HPDE6-E6E7 (cell line): ENCODE data around the gene SIAH2.

ENCODE experiments used
- DNase-seq: peaks from one replicate; pipeline ENCODE4 v3.0.0; 2011; ENCODE audit warnings: missing footprints; ENCODE audit errors: extremely low spot score

Gene SIAH2

DNA sequence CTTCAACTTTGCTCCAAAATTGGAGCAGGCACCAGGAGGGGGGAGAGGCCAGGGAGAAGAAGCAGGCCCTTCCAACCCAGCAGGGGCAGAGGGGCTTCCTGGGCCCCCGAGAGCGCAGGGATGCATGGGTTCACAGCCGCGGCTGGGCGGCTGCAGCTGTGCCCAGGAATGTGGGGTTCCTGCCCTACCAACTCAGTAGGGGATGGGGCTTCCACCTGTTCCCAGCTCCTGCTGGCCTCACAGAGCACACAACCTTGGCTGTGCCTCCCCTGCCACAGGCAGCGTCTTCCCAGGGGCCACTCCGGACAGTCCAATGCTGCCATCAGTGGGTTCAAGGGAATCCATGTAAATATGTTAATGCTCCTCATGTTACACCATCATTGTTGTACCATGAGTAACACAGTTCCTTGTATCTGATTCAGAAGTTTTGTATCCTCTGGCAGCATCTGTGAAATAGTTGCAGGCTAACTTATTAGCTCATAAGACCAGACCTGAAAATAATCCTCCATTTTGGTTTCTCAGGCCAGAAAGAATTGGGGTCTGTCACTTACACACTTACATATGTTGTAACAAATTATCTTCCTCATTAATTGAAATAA is 12.1 kb upstream of the SIAH2 start:
- DNase-seq: no peak

DNA sequence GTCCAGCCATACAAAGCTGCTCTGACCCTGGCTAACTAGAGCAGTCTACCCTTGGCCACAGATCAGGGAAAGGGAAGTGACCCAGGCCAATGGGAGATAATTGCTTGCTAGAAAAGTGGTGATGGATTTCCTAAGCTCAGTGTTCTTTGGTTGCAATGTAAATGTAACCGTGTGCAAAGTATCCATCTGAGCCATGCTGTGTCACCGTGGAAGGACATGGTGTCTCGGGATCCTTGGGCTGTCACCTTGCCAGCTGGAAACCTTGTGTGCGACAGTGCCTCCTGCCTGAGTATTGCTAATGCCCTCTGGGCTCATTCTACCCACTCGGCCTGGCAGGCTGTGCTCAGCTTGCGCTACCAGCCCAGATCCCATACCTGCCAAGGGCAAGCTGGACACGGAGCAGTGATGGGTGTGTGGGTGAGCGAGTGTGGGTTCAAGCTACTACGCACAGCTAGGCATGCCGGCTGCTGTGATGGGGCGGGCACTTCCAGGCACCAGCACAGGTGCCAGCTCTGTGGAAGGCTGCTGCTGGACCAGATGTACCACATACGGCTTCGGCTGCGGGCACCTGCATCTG is 10.7 kb upstream of the SIAH2 start:
- no peak for DNase-seq

DNA sequence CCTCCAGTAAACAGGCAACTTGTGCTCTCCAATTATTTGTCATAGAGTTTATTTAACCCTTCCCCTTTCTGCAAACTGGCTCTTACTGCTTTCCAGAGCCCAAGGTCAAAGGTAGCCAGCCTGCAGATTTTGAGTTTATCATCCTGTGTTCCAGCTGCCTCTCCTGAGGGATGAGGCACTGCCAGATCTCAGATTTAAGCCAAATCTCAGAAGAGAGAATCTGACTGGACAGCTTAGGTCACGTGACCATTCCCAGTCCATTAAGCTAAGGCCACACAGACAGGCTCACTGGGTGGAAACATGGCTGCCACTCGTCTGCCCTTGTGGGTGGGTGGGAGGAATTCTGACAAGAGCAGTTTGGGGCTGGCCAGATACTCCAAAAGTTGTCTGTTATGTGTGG is 8.6 kb upstream of the SIAH2 start:
- no peak for DNase-seq

DNA sequence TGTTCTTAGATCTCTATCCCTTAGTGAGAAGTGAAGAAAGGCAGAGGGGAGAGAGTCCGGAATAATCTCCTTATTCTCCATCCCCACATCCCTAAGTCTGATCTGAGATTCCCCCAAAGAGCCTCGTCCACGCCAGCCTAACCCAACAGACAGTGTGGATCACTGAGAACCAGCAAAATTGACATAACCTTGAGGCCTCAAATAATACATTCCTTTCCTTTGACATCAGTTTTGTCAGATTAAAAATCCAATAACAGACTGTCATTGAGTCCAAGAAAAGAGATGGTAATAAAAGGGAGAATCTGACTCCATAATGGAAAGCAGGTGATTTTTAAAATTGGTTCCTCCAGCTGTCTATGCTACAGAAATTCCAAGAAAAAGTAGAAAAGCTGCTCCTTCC is 7.7 kb upstream of the SIAH2 start:
- DNase-seq: no peak

DNA sequence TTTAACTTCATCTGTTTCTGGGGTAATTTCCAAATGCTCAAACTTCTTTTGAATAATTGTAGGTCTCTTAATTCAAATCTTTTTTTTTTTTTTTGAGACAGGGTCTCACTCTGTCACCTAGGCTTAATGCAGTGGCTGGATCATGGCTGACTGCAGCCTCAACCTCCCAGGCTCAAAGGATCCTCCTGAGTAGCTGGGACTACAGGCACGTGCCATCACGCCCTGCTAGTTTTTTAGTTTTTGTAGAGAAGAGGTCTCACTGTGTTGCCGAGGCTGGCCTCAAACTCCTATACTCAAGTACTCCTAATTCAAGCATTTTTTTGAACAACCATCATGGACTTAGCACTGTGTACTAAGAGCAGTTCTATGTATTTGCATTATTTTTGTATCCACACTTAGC is 3.8 kb upstream of the SIAH2 start:
- DNase-seq: no peak

DNA sequence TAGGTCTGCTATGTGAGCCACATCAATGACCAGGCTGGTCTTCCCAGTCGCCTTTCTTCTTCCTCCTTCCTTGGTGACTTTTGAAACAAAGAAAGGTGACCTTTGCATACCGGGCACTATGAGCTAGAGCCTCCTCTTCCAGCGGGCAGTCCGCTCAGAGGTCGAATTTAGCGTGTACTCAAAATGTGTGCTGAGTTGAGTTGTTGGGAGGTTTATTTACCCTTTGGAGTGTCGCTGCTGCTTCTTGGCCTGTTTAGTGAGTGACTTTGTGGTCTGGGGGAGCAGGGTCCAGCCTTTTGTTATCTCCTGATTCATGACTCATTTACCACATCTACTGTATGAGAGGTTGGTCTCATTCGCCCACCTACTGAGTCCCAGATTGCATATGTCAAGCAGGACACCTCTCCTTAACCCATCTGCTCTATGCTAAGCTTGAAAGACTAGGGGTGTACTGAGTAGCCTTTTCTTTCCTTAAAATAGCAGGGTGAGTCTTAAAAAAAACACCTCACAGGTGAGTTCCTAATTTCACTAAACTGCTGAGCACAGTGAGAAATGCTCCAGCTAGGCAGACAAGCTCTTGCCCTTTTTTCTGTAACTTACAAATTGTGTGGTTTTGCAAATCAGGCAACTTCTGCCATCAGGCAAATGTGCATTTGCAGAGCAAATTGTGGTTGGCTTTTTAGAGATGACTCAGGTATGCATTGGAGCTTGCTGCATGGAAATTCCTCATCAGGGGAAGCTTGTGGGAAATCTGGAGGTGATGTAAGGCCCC is 3.2 kb upstream of the SIAH2 start:
- DNase-seq: no peak

DNA sequence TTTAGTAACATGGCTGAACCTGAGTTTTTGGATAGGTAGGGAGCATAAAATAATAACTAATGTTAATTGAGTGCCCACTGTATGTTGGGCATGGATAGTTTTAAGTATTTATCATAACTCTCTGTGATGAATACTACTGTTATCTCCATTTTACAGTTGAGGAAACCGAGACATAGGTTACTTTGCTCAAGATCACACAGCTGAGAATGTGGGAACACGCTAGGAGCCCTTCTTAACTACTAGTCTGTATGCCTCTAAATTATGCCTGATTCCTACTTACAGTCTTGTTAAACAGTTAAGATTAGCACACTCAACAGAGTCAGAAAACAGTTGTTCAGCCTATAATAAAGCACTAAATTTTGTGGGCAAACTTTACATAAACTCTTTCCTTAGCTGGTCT is 2.0 kb upstream of the SIAH2 start:
- no peak for DNase-seq

DNA sequence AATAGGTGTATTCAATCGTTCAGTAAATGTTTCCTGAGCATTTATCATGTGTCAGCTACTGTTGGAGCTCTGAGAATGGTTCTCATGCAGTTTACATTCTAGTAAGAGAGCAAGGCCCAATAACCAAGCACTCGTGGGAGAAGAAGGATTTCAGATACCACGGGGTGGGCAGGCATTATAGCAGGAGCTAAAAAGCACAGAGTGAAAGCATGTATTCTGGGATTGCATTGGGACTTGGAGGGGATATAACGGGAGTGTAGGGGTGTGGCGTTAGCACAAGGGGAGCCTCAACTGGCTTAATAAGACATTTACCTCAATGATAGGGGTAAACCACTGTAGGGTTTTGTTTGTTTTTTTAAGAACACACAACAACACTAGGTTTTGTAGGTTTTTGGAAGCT is 1.6 kb upstream of the SIAH2 start:
- no peak for DNase-seq

DNA sequence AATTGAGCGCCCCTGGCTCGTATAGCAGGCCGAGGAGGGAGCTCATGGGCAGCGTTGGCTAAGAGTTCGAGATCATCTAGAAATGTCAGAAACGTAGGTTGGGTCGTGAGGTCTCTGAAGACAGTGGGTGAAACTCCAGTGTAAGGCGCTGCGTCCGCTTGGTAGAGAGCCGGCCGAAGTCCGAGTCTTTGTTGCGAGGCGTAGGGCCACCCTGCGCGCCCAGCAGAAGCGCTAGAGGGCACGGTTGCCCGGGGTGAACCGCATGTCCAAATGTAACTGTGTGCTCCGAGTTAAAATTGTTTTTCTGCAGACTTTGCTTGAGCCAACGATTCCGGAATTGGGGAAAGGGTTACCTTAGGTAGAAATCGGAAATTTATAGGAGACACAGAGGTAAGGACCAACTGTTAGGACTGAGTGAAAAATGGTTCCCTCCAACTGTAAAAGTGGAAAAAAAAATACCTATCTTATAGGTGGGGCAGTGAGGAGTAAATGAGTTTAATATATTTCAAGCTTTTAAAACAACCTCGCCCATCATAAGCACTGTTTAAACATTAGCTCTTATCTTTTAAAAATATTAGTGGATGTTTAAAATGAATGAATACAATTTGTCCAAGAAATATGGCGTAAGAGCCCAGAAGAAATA is 993 bp upstream of the SIAH2 start:
- no peak for DNase-seq

DNA sequence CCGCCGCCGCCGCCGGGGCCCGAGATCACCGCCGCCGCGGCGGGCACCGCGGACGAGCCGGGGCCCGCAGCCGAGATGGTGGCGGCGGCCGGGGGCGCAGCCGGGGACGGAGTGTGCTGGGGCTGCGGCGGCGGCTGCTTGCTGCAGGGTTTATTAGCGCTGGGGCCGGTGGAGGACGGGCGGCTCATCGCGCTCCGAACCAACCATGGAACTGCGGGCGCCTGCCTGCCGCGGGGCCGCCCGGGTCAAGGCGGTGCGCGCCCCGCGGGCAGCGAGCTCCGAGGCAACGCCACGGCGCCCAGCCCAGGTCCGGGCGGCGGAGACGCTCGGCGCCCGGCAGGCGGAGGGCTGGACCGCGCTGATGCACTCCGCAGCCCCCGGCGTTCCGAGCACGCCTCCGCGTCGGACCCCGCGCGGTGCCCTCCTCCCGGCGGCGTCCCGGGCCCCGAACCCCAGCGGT is 277 bp downstream of the SIAH2 start:
- DNase-seq: no peak

DNA sequence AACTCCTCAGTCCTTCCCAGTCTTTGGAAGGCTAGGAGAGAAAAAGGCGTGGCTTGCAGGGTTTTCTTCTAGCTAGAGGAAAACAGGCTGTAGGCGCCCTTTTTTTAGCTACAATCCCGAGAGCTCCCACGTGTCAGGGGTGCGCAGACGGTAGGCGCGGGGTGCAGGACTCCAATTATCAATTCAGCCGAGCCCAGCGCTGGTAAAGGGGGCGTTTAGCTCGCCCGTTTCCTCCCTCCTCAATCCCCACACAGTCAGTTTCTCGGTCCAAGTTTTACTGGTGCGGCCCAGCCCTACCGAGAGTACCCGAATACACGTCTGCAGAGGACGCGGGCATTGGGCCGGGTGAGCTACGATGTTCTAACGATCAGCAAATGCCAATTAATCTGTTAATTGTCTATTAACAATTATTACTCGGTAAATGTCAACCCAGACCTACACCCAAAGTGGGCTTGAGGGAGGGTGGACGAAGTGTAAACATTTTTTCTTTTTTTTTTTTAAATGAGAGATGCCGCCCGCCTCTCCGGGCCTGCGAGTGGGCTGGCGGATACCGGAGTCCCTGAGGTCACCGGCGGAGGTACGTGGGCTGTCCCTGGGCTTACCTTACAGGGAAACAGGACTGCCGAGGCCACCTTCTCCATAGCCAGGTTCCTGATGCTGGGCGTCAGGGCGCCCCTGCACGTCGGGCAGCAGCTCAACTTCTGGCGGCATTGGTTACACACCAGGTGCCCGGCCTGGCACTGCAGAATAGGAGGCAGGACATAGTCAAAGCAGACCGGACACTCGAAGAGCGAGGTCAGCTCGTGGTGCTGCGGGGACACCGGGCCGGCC is 923 bp downstream of the SIAH2 start:
- no peak for DNase-seq

DNA sequence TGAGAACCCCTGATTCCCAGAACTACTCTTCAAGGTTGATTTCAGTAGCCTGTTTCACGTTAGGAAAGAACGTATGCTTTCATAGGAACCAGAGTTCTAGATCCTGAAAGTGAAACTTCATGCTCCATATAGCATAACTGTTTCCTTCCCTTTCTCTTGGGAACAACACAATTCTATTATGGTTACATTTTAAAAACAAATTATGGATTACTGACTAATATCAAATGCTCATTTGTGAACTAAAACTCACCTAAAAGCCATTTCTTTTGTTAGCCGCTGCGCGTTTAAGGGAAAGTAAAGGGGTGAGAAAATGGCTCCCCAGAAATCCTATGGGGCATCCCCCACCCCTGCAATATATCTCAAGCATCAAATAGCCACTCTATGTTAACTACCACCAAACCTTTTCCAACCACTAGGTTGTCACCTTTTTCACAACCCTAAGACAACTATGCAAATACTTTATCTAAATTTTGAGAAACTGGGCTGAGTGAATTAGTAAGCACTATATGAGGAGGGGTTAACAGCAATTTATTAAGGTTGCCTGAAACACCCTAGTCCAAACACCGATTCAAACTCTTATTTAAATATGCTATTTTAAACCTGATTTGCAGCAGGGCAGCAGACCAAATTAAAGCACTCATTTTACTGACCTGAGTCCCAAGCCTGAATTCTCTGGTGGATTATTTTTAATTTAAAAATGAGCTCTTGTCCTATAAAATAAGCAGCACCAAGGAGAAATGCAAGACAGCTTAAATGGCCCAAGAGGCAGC is 2.4 kb downstream of the SIAH2 start:
- DNase-seq: no peak

DNA sequence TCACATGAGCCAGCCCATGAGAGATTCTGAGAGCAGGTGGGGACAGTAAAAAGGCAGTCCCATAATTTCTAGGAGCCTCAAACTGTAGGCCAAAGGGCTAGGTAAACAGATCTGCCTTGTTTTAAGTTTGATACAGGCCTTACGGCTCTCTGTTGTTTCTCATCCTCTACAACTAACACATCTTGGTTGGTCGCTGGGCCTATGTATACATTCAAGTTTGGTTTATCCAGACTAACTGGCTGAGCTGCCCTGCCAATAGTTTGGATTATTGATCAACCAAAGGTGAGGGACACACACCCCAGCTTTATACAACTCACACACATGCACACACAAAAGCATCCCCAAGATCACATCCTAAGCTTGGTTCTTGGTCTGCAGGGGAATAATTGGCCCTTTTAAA is 3.0 kb downstream of the SIAH2 start:
- DNase-seq: no peak

DNA sequence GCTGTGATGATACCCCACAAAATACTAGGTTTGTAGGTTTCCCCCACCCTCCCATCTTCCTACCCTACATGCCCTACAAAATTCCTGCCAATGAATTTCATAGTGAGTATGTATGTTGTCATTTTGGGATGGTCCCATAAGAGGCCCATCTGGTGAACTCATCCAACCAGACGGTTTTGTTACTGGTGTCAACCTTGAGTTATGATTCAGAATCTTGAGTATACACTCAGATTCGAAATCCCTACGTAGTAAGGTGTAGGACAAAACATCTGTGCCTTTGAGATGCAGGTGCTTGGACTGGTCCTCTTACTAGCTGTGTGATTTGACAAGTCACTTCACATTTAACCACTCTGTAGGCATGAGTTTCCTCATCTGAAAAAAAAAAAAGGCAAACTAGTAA is 3.6 kb downstream of the SIAH2 start:
- DNase-seq: no peak

DNA sequence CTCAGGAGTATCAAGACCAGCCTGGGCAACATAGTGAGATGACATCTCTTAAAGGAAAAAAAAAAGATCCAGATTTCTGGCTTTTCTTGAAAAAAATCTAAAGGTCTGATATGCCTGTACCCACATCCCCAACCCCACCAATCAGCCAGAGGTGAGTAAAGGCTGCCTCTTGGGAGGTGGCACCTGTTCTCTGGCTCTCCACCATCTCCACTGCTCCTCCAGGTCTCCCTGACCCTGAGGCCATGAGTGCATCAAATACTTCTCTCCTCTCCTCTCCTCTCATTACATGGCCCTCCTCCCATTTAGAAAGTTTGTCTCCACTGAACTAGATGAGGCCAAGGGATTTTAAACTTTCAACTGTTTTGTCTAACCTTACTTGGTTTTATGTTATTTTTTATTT is 5.2 kb downstream of the SIAH2 start:
- no peak for DNase-seq

DNA sequence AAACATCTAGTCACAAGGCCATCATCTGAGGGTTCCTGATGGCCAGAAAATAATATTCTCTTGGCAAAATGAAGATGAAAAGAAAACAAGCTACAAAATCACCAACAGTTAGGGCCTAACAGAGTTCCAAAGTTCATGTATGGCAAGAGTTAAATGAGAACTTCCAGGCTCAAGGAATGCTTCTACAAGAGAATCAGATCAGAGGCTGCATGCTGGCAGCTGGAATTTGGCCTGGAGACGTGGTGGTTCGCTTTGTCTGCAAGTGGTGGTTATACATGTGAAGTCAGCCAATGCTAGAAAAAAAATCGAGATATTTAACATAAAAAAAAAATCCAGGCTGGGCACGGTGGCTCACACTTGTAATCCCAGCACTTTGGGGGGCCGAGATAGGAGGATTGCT is 5.6 kb downstream of the SIAH2 start:
- no peak for DNase-seq

DNA sequence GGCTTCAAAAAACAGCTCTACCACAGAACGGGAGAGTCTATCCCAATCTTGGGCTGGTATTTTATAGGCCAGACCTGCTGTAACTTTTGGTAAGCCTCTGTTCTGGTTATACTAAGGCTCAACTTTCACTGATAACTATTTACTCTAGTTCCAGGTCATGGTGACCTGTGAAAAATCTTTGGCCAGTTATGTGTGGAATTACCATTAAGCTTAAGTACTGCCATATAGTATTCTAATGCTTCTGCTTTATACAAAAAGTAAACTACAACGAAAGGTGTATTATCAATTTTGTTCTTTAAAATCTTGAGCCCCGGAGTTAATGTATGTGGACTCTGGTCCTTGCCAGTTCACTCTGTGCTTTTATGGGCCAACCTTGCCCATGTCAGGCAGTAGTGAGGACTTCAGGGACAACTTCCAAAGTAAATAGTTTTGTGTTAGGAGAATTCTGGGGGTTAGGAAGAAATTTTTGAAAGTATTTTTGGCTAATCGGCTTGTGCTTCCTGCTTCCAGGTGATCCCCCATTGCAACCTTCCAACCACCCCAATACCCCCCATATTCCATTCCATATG is 6.4 kb downstream of the SIAH2 start:
- DNase-seq: no peak

DNA sequence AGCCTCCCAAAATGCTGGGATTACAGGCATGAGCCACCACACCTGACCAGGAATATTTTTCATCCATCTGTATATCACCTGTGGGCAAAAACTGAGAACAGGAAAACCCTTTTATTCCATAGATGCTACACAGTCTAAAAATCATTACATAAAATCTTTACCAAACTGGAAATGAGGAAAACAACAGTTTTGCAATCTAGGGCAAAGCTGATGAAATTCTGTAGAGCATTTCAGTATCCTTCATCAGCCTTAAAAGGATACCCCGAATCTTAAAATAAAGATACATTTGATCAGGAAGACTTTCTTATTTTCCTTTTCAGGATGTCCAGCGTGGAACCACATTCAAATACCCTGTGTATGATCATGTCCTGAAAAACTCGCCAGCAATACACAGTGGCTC is 7.1 kb downstream of the SIAH2 start:
- no peak for DNase-seq

DNA sequence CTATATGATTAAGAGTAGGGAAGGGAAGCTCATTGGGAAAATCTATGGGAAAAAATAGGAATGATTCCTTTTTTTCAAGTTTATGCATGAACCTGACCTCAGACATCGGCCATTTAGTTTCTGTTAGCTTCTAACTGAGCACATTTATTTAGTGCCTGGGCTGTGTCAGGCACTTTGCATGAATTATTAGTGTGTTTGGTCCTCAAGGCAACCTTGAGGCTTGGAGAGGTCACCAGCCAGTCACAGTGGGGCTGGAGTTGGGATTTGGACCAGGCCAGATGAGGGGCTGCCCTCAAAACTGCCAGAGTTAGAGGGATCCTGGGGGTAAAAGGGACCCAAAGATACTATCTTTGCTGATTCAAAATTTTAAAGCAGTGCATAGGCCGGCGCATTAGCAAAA is 8.1 kb downstream of the SIAH2 start:
- DNase-seq: no peak

DNA sequence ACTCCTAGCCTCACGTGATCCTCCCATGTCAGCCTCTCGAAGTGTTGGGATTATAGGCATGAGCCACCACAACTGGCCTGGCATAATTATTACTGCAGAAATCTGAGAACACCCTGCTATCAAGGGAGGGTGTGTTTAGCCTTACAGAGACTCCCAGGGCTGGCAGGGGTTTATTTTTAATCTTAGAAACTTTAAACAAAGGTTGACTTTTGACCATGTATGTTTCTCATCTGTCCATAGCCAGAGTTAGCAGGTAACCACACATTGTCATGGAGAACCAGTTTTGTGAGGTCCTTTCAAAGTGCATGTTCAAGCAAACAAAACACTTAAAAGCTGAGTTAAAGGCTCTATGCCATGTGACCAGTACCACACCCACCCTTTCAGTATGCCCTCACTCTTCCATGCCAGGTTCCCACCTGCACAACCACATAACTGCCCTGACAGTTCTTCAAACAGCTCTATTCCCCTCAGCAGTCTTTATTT is 11.1 kb downstream of the SIAH2 start:
- no peak for DNase-seq

DNA sequence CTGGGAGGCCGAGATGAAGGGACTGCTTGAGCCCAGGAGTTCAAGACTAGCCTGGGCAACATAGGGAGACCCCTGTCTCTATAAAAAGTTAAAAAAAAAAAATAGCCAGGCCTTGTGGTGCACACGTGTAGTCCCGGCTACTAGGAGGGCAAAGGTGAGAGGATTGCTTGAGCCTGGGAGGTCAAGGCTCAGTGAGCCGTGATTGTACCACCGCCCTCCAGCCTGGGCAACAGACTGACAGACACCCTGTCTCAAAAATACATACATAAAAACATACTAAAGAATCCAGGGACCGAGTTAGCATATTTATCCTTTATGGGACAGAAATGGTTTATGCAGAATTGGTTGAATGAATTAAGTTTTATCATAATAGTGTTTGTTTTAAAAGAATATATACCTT is 13.7 kb downstream of the SIAH2 start:
- DNase-seq: no peak
